Activated CD4-positive, alpha-beta T cell treated with anti-CD3 and anti-CD28 coated beads, Interleukin-2, amount 50 U/mL, for 48 hours (primary cell): ENCODE data around the gene DCTN3.

Source experiments
- DNase-seq, 2 experiments: peaks; one replicate each; pipeline ENCODE4 v3.0.0-alpha.2; 2020

Gene DCTN3

GRCh38 chr9:34620061-34620994 is at the start of gene DCTN3:
Gene DCTN3, minus strand, starts transcription at chr9:34620495. Its CDS starts 31 bp downstream, at chr9:34620464.
- peak; percentile 88 to 93 for DNase-seq

- peak; percentile 82 to 86 for DNase-seq
Measured at GRCh38 chr9:34665381-34666250, 45.3 kb upstream of the DCTN3 start.

GRCh38 chr9:34665067-34665380 is 44.7 kb upstream of the DCTN3 start:
- no peak for DNase-seq

DNA sequence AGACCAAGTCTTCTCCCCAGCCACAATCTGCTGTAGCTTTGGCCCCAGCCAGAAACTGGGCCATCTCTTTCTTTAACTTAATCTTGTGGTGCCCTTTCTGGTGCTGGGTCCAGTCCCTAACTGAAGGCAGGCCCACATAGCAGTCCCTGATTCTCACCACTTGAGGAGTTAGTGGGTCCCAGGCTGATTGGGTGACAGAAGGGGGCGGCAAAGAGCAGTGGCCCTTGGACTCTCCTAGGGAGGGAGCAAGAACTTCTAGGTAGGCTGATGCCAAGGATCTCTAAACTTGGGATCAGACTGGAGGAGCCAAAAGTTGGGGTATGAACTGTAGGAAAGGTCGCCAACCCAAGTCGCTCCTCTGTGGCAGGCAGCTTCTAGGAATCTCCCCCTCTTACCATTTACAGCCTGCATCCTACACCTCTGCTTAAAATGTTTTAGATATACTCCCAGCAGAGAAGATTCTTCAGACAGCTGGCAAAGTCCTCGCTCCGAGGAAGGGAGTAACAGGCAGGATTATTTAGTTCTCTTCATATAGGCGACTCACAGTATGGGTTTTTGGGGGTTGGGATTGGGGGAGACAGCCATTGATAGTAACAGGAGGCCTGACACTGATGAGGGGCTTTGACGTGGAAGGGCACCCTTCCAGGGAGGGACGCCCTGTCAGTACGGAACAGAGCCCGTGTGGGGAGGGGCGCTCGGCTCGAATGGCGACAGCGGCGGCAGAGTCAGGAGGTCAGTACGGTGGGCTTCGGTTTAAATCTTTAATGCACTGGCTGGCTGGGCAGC is 44.2 kb upstream of the DCTN3 start:
- peak; percentile 68 to 76 for DNase-seq

- DNase-seq, result no peak
Measured at GRCh38 chr9:34663303-34663605, 43.0 kb upstream of the DCTN3 start.

GRCh38 chr9:34662526-34663302 is 42.4 kb upstream of the DCTN3 start, which contains the start of gene CCL27:
Gene CCL27, minus strand, starts transcription at chr9:34662657. Its CDS starts 24 bp downstream, at chr9:34662633.
- DNase-seq, result no peak

DNA sequence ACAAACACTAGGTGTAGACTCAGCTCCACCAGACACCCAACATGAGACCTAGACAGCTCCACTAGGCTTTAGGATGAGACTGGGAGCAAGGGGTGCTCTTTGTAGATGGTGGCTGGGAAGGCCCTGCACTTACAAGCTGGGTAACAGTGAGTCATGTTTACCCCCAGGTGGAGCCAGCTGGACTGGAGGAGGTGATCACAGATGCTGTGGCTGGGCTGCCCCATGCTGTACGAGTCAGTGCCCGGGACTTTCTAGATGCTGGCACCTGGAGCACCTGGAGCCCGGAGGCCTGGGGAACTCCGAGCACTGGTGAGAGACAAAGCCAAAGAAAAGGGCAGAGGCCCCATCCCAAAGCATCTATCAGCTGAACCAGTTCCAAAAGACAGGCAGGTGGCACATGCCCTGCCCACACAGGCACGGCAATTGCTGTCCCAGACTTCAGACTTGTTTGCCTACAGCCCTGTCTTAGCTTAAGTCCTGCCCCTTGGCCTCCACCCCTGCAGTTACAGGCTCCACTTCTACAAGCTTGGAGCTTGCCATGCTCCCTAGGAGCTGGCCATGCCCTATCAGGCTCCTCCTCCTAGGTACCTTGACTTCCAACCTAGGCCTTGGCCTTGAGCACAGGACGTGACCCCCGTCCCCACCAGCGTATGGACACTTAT is 39.4 kb upstream of the DCTN3 start:
- DNase-seq, result no peak

DNA sequence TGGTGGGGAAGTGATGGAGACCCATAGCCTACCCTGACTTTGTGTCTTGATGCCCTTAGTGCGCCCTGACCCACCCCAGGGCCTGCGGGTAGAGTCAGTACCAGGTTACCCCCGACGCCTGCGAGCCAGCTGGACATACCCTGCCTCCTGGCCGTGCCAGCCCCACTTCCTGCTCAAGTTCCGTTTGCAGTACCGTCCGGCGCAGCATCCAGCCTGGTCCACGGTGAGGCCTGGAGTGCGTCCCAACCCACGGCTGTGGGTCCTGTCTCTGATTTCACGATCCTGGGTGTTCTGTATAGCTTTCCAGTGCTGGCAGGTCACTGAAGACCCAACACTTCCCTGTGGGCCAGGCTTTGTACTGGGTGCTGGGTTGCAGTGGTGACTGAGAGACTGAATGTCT is 38.2 kb upstream of the DCTN3 start:
- no peak for DNase-seq

DNA sequence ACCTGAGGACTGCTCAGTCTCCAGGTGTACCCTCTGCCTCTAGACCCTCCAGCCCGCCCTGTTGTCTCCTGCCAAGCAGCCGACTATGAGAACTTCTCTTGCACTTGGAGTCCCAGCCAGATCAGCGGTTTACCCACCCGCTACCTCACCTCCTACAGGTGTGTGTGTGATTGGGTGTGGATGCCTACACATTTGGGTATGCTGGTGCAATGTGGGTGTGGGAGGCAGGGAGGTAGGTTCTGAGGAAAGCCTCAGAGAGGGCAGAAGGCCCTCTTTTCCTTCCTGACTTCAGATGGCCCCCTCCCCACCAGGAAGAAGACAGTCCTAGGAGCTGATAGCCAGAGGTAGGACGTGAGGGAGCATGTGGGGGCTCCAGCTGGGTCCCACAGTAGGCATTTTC is 36.7 kb upstream of the DCTN3 start:
- no peak for DNase-seq

GRCh38 chr9:34655394-34655793 is 35.1 kb upstream of the DCTN3 start:
- no peak for DNase-seq

GRCh38 chr9:34654323-34655051 is 34.2 kb upstream of the DCTN3 start:
- no peak for DNase-seq

DNA sequence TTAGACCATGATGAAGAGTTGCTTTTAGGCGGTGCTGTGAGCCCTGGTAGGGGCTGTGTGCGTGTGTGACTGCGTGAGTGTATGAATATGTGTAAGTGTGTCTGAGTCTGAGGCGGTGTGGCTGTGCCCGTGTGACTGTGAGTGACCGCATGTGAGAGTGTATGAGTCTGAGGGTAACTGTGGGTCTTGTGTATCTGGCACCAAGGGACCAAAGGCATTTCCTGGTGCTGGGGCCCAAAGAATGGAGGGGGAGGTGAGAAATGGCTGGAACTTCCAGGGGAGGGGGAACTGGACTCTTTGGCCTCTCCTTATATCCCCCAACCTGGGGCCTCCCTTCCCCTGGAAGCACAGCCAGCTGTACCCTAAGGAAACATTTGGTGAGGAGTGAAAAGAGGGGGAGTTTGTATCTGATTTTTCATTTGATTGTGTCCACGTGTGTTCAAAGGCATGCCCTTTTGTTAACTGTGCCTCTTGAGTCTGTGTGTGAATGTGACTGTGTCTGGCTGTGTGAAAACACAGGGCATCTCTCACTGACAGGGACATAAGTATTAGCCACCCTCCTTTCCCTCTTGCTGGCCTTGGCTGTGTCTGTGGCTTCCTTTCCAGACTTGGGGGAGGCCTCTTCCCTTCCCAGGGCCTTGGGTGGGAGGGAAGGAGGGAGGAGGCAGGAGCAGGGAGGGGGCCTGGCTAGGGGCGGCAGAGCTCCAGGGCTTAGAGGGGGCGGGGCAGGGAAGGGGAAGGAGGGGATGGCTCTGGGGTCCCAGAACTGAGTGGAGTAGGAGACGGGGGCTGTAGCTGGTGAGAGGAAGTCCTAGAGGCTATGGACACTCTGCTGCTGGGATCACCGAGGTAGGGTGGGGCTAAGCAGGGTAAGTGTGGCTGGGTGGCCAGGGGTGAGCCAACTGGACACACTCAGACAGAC is 33.1 kb upstream of the DCTN3 start:
- DNase-seq, result no peak

DNA sequence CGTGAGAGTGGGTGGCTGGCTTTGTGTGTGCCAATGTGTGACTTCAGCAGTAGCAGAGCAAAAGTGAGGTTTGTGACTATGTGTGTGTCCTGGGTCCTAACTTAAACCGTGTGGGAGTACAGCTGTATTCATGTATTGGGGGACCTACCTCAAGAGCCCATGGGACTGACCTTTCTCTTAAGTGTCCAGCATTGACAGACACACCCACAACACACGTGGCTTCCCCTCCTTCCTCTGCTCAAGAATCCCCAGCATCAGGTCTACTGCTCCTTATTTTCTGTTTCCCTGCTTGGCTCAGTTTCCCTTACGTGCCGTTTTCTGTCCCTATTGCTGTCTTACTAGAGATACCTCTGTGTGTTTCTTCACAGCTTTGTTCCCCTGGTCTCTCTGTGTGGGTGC is 32.3 kb upstream of the DCTN3 start:
- DNase-seq, result no peak

DNA sequence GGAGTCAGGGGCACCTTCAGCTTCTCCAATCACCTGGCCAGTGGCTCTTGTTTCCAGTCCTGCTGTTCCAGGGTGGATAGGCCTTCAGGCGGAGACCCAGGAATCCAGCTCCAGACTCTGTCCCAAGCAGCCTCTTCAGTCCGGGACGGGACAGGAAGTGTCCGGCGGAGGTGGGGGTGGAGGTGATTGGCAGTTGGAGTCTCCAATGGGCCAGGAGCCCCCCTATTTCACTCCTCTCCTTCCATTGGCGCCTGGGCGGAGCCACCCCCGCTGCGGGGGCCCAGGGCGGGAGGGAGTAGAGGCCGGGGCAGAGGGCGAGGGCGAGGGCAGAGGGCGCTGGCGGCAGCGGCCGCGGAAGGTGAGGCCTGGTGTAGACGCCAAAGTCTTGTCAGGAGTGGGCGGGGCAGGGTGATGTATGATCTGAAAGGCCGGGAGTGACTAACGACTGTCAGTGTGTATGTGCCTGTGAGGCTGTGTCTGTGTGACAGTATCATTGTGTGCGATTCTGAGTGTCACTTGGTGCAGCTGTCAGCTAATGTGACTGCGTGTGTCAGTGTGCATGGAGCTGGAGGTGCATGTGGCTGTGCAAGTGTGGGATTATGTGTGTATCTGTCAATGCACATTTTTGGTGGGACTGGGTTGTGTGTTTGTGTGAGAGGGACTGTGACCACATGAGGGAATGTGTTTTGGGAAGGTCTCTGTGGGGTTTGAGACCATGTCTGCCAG is 31.7 kb upstream of the DCTN3 start, which contains the start of gene IL11RA:
Gene IL11RA, plus strand, starts transcription at position 310 of the 726 bp plus-strand sequence. CDS start 3,033 bp downstream, outside the sequence.
- DNase-seq, result peak; percentile 66 to 70

DNA sequence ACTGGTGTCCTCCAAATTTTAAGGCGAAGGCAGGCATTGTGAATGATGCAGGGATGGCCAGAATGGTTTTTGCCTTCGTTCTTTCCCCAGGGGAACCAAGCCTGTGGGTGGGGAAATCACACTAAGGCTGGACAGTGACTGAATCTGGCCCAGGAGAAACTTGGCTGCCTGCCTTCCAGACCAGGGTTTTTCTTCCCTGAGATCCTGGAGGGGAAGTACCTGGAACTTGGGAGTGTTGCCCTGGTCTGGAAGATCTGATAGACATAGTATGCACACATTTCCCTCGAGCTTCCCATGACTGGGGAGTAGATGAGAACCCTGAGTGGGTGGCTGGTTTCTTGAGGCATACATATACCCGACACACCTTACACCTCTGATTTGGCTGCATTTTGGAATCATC is 31.0 kb upstream of the DCTN3 start:
- DNase-seq, result no peak

DNA sequence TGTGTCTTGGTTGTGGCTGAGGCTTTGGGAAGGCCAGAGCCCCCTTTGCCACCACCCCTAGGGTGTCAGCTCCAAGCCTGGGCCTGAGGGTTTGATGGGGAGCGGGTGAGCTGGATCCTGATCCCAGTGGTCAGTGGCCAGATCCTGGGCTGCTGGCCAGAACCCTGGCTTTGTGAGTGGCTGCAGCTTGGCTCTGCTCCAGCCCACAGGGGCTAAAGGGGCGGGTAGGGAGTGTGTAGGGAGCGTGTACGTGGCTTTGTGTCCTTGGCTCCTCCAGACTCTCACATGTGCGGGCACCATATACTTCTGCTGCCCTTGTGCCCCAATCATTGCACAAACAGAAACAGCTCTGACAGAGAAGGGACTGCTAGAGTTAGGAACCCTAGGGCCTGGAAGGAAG is 30.5 kb upstream of the DCTN3 start:
- DNase-seq, result no peak

GRCh38 chr9:34648673-34649072 is 28.4 kb upstream of the DCTN3 start:
- DNase-seq, result no peak

- DNase-seq, result no peak
Measured at GRCh38 chr9:34647651-34648050, 27.4 kb upstream of the DCTN3 start.

GRCh38 chr9:34647084-34647403 is 26.7 kb upstream of the DCTN3 start:
- DNase-seq, result no peak
